GM12891 (cell line): ENCODE results near the gene IFITM5.

Experiments used
- PAX5 ChIP-seq: IDR thresholded peaks from 2 replicates; pipeline ENCODE4 v1.6.1; 2011; ENCODE audit warnings: low read length, moderate library complexity, mild to moderate bottlenecking; ENCODE audit not compliant: insufficient read depth, severe bottlenecking
- POLR2A ChIP-seq: IDR thresholded peaks from 2 replicates; pipeline ENCODE4 v1.6.1; 2011; ENCODE audit warnings: low read depth, low read length, control low read depth
- POLR2AphosphoS5 ChIP-seq: IDR thresholded peaks from 2 replicates; pipeline ENCODE4 v1.6.1; 2011; ENCODE audit warnings: low read depth, low read length, control low read depth
- POU2F2 ChIP-seq: IDR thresholded peaks from 2 replicates; pipeline ENCODE4 v1.6.1; 2011; ENCODE audit warnings: low read depth, mild to moderate bottlenecking, control low read depth, low read length, moderate library complexity
- TAF1 ChIP-seq: IDR thresholded peaks from 2 replicates; pipeline ENCODE4 v1.6.1; 2011; ENCODE audit warnings: low read depth, low read length, control low read depth

DNA sequence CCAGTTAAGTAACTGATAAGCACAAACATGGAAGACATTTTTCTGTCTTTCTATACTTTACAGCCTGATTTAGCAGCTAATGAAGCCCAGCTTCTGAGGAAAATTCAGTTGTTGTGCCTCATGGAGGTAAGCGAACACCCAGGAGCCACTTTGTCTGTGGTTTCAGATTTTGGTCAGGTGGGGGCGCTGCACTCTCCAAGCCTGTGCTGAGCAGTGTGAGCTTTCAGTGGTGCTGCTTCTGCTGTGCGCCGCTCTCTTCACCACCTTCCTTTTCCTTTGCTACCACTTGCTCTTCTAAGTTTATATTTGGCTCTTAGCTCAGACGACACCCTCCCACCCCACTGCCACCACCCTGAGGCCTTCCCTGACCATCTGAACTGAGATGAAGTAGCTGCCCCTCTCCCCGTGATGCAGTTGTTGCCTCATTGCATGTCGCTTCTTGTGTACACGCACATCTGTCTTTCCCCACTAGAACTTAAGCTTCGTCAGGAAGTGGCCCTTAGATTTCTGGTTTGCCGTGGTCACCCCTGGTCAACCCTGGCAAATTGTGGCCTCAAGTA lies 48.5 kb downstream of the IFITM5 start:
- TF ChIP-seq POU2F2, result no peak
- TF ChIP-seq POLR2A, result no peak
- no peak for TF ChIP-seq POLR2AphosphoS5
- TF ChIP-seq TAF1, result no peak
- no peak for TF ChIP-seq PAX5
